GM21515 (cell line): ENCODE measurements around the gene MACF1.
"Not testable (repeated sequence)": the region's sequence is repeated elsewhere in the genome, so short reads cannot be mapped to it uniquely, and the experiment has no call there.

Experiments used
- ATAC-seq: cut with Tn5 transposase; IDR thresholded peaks from one replicate; pipeline ENCODE4 v1.9.1; 2021; ENCODE audit not compliant: unreplicated experiment

MACF1 gene

DNA sequence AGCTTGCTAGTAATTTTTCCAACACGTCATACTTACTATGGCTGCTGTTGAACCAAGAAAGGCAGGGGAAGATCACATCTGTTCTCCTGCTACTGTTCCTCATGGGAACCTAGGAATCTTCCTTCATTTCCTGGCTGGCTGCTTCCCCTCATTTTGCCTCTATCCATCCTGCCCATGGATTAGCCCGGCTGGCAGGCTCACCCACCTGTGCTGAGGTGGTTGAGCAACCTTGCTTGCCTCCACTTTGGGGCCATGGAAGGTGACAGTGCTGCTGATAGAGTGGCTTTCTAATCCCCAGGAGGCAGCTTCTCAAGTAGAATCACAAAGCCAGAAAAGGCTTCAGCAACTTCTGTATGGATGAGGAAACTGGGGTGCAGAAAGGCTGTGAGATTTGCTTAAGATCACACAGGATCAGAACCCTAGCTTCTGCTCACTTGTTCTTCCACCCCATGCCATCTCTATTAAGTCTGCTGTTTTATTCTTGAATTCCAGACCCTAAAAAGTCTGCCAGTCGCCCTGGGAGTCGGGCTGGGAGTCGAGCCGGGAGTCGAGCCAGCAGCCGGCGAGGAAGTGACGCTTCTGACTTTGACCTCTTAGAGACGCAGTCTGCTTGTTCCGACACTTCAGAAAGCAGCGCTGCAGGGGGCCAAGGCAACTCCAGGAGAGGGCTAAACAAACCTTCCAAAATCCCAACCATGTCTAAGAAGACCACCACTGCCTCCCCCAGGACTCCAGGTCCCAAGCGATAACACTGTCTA is 280.7 kb downstream of the MACF1 start:
- ATAC-seq: no peak

DNA sequence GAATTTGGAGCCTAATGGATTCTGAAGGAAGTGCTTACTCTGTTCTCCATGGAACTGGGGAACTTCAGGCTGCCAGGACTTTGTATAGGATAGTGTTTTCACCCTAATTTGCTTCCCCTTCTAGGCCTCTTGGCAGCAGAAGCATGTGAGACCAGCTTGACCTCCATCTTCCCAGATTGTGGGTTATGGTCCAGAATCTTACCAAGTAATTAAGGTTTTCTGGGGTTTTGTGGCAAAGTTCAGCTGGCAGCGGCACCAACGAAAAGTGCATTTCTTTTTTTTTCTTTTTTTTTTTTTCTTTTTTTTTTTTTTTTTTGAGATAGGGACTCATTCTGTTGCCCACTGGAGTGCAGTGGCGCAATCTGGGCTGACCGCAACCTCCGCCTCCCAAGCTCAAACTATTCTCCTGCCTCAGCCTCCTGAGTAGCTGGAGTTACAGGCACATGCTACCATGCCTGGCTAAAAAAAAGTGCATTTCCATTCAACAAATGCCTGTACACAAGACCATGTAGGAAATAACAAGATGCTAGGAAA is 283.6 kb downstream of the MACF1 start:
- ATAC-seq: no peak

DNA sequence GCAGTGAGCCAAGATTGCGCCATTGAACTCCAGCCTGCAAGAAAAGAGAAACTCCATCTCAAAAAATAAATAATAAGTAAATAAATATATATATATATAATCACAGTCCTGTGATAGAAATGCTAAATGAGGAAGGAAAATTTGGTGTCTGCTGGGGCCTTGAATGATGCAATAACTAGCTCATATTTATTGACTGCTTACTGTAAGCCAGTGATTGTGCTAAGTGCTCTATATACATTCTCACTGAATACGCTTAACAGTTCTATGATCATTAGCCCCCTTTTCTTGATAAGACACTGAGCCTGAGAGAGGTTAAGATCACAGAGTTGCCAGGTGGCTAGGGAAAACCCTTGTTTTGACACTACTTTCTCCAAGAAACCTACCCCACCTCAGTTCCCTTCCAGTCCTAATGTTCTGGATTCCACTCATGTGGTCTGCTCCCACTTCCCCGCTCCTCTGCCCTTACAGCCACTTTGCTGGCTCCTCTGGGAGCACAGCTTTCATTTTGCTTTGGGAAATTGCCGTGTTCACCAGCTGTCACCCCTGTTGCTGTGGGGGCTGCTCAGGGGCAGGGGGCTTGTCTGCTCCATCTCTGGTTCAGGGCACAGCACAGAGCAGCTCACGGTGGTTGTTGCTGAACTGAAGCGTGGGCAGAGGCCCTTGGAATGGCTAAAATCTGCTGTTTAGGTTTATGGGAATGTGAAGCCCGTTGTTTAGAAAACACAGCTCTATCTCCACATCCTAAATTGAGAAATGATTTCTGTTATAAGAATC is 284.5 kb downstream of the MACF1 start:
- ATAC-seq: no peak

DNA sequence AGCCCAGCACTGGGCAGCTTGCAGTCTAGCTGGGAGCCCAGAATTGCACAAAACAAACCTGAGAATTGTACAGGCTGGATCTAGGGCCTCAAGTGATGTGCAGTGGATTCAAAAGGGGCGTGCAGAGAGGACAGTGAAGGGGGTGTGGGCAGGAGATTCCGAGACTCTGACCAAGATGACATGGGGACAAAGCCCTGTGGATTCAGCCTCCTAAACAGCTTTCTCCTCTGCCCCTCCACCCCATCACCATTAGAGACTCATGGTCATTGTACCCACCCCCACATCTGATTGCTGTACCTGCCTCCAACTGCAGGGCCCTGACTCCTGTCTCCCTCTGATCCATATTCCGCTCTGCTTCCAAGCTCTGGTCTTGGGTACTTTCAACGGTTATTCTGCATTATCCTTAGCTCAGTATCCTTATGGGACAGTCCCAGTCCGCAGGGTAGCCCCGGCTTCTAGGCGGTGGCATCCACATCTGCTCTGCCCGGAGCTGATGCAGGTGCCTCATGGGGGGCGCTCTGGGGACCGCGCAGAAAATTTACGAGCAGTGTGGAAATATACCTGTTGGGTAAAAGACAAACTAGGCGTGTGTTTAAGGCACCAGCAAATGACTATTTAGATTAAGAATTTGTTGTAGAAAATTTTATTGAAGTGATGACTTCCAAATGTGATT is 285.2 kb downstream of the MACF1 start:
- ATAC-seq: no peak

DNA sequence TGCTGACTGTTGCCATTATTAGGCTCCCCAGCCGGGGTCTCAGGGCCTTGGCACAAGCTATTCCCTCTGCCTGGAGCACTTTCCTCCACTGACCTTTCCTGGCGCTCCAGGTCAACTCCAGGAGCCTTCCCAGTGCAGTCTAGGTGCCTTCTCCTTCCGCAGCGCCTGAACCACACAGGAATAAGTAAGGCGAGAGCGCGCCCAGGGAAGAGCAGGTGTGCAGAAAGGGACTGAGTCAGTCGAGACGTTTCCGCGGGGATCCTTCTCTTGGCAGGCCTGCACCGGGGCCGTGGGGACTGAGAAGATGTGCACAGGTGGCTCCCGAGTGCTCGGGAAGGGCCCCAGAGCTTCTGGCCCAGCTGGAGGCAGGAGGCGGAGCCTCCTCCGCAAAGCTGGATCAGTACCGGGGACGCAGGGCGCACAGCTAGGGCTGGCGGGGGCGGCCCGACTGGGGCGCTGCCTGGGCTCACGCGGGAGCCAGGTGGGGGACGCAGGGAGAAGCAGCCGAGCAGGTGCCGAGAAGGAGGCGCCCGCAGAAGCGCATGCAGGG is 286.2 kb downstream of the MACF1 start:
- peak; percentile 8 for ATAC-seq

DNA sequence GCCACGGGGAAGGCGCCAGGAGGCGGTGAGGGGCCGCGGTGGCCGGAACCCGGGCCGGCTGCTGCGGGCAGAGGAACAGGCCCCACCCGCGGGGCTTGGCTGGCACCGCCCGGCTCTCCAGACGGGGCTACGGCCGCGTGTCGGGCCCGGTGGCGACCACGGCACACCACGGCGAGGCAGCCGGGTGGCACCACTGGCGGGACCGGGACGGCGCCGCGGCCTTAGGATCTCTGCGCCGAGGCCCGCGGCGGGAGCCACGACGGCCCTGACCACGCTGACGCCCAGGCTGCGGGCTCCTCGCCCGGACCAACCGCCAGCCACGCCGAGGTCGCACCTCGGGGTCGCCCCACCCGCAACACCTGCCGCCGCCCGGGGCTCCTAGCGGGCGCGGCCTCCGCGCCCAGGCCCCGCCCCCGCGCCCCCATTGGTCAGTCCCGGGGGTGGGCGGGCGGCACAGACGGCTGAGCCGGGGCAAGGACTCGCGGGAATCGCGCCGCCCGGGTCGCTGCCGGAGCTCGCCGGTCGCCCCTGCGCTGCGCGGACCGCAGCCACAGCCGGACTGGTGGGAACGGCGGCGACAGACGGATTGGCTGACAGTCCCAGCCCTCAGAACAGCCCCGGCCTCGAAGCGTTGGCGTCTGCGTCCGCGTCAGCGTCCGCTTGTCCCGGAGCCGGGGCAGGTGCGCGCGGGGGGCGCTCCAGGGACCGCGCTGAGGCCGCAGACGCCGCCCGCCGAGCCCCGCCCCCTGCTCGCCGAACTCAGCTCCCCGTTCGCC is 286.8 kb downstream of the MACF1 start, which contains the start of gene BMP8A:
Gene BMP8A (plus strand): TSS at position 491 of the 776 bp plus-strand sequence. CDS start 356 bp downstream, outside the sequence.
- peak; percentile 65 for ATAC-seq

DNA sequence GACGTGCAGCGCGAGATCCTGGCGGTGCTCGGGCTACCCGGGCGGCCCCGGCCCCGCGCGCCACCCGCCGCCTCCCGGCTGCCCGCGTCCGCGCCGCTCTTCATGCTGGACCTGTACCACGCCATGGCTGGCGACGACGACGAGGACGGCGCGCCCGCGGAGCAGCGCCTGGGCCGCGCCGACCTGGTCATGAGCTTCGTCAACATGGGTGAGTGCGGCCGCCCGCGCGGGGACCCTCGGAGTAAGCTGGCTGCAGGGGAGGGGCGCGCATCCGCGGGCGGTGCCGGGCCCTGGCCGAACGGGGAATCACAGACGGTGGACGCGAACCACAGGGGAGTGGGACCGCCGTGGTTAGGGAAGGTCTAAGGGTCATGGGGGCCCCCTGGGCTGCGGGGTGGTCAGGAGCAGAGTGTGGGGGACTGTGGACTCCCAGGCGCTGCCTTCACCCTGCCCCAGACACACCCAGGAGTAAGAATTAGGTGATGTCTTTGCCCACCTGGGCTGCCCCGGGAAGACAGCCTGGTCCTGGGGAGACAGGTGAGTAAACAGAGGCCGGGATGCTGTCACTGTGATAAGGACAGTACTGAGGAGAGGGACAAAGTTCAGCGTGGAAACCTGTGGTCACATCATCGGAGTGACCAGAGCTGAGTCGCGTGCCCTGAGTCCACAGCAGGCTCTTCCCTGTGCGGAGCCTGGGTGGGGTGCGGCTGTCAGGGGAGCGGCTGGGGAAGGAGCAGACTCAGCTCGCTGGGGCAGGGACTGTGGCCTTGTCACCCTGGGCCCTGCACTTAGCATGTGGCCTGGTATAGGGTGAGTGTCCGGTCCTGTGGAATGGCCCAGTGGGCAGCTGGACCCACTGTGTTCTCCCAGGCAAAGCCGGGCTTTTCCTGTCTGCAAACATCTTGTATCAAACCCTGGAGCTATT is 287.9 kb downstream of the MACF1 start:
- not testable (repeated sequence) for ATAC-seq

DNA sequence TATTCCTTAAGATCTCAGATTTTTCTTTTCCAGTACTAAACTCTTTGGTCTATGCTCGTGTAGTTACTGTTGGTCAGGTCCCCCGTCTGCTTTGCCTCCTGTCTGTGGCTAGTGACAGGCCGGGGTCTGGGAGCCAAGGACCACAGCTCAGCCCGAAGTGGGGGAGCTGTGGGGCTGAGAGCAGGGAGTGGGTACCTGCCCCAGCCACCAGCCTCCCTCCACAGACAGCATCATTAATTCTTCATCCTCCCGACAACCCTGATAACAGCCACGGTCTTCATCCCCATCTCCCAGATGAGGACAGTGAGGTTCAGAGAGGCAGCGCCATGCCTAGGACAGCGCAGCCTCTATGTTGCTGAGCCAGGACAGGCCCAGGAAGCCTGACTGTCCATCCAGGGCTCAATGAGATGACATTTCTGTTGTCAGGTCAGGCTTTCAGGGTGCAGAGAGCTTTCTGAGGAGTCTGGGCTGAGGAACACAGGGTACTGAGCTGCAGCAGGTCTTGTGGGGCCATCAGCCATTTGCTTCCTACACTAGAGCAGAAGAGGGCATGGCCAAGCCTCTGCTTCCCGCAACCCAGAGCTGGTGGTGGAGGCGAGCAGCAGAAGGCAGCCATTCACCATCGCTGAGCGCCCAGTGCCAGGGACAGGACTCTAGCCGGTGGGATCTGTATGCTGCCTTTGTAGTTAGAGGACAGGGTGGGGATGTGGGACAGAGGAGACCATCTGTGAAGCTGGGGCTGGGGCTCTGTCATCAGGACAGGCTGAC is 288.7 kb downstream of the MACF1 start:
- not testable (repeated sequence) for ATAC-seq

DNA sequence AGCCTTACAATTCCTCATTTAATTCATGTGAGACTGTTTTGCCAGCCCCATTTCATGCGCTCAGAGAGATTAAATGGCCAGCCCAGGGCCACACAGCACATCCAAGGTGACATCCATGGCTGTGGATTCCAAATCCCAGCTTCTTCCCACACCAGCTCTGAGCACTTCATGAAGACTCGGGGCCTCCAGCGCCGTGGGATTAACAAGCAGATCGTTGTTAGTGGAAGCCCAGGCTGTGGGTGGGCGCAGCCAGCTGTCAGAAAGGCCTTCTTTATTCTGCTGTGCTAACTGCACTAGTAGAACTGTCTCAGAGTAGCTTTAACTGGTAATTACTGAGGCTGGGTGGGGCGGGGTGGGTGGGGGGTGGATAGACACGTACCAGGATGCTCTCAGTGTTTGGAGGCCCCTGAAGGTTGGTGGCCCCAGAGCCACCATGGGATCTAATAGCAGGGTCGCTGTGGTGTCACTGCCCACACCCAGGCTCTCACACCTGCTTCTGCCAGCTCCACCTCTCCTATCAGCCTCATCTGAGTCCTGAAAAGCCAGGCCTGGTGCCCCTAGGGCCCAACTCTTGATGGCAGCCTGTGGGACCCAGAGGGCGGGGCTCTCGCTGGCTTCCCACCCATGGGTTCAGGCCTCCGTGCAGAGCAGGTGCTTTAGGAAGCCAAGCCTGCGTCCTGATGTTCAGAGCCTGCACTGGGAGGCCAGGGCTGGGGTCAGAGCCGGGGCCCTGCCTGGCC is 290.3 kb downstream of the MACF1 start:
- no peak for ATAC-seq

DNA sequence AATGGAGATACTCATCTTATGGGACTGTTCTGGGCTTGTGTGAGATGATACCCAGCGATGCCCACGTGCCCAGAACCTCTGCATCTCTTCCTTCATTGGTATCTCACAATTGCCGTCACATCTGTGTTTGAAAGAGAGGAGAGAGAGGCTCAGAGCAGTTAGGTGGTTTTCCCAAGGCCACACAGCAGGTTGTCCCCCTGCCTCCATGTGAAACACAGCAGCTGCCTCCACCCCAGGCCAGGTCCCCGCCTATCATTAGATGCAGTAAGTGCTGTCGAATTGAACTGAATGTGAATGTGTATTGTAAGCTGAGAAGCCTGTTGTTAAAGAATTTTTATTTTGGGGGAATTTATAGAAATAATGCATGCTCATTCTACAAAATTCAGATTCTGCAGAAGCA is 292.0 kb downstream of the MACF1 start:
- ATAC-seq: not testable (repeated sequence)

DNA sequence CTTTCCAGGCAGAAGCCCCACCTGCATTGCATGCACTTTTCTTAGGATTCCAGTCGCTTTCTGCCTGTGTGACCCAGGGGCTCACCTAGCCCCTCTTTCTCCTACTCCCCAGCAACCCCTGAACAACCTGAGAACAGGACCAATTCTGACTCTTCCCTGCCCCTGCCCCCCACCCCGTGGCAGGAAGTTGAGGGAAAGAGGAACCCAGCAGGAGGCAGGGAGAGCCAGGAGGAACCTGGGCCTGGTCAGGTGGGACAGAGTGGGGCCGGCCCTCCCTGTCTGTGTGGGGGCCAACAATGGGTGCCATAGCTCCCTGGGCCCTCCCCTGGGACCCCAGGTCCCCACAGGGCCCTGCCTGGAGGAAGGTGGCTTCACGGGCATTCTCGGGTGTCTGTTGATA is 293.1 kb downstream of the MACF1 start:
- ATAC-seq: no peak

DNA sequence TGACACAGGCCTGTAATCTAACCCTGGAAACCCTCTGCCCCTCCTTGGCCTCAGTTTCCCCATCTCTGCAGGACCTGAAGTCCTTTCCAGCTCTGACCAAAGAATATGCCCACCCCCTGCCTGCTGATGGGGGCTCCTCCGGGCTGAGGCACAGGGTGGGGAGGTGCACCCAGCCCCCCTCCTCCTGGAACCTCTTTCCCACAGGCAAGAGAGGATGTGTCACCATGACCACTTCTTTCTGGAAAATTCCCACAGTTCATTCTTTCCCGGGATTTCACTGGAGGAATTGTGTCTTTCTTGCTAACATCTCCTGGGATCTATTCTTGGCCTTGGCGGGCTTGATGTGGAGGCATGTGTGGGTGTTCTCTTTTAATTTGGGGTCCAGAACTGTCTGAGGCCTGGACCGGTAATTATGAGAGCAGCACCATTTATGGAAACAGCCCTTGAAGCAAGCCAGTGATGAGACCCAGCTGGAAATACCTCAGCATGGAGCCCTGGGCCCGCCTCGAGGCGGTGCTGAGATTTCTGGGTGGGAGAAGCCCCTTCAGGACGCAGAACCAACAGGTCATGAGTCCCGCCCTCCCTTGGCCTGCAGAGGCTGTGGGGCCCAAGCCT is 293.7 kb downstream of the MACF1 start:
- not testable (repeated sequence) for ATAC-seq

DNA sequence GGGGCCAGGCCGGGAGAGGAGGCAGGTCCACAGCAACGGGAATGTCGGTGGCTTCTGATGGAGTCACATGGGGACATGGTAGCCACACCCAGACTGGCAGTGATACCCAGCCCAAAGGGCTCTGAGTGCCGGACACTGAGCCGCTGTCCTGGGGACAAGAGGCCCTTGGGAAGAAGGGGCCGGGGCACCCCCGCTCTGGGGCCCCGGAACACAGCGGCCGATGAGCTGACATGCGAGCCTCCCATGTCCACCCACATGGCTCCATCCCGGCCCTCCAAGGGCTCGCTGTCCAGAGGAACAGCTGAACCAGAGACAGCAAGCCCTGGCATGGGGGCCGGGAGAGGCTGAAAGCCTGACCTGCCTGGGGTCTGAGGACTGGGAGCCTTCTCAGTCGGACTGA is 294.3 kb downstream of the MACF1 start:
- ATAC-seq: not testable (repeated sequence)

DNA sequence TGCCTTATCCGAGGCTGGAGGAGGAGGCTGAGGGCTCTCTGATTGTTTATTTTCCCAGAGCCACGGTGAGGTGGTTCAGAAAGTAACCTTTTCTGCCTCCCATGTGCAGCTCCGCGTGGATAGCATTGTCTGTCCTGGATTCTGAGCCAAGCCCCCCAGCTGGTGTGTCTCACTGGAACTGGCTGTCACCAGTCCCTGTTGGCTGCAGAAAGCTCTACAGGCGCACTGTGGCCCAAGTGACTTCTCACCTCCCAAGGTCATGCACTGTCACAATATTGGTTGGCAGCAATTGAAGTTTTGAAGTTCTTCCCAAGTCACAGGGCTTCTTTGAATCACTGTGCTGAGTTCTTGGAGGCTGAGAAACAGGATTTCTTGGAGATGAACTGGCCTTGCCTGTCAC is 295.2 kb downstream of the MACF1 start:
- no peak for ATAC-seq

DNA sequence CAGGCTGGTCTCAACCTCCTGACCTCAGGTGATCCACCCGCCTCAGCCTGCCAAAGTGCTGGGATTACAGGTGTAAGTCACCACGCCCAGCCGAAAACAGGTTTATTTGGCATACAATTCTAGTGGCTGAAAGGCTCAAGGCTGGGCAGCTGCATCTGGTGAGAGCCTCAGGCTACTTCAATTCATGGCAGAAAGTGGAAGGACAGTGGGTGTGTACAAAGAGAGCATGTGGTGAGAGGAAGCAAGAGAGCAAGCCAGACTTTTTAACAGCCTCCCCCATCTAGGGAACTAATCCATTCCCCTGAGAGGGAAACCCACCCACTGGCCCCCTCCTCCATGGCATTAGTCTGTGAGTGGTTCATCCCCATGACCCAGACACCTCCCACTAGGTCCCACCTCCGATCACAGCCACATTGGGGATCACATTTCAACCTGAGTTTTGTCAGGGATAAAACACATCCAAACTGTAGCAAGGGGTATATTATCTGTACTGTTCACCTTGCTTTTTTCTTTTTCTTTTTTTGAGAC is 296.4 kb downstream of the MACF1 start:
- ATAC-seq: no peak

DNA sequence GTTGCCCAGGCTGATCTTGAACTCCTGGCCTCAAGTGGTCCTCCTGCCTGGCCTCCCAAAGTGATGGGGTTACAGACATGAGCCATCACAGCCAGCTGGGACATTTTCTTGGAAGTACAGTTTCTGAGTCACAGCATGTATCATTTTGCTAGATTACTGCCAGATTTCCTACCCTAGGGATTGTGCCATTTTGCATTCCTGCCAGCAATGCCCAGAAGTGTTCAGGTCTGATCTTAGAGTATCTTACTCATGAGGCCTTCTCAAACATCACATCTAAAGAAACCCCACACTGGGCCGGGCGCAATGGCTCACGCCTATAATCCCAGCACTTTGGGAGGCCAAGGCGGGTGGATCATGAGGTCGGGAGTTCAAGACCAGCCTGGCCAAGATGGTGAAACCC is 297.2 kb downstream of the MACF1 start:
- ATAC-seq: no peak

DNA sequence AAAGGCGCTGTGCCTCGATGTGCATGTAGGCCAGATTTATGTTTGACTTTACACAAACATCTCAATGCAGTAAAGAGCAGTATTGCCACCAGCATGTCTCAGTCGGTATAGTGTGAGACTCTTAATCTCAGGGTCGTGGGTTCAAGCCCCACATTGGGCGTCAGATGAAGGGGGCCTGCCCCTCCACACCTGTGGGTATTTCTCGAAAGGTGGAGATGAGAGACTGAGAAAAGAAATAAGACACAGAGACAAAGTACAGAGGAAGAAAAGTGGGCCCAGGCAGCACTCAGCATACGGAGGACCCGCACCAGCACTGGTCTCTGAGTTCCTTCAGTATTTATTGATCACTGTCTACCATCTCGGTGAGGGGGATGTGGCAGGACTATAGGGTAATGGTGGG is 299.9 kb downstream of the MACF1 start:
- not testable (repeated sequence) for ATAC-seq
